HAP-1 (cell line): Measurements from ENCODE around the gene CFAP126.
A peak's percentile ranks its signal among the peaks of the same experiment; 100 is the strongest.
"Not testable (repeated sequence)": the region's sequence is repeated elsewhere in the genome, so short reads cannot be mapped to it uniquely, and the experiment has no call there.

Source experiments
- DNase-seq, 2 experiments: peaks; one replicate each; pipeline ENCODE4 v3.0.0-alpha.2; 2016 to 2020; ENCODE audit warnings: low spot score in 2 of 2
- H3K27me3 ChIP-seq: fragments of 250-450 bp; sonication (Bioruptor Pico); 2 replicates; pipeline ENCODE4 v1.5.1; 2020; ENCODE audit warnings: low read depth, mild to moderate bottlenecking, moderate library complexity
- H3K36me3 ChIP-seq: fragments of 250-450 bp; sonication (Bioruptor Pico); replicated peaks from 2 replicates; pipeline ENCODE4 v1.5.1; 2020; ENCODE audit warnings: mild to moderate bottlenecking
- H3K4me1 ChIP-seq: fragments of 250-450 bp; sonication (Bioruptor Pico); 2 replicates; pipeline ENCODE4 v1.5.1; 2020; ENCODE audit warnings: mild to moderate bottlenecking
- H3K4me3 ChIP-seq: fragments of 250-450 bp; sonication (Bioruptor Pico); 2 replicates; pipeline ENCODE4 v1.5.1; 2020; ENCODE audit warnings: mild to moderate bottlenecking, moderate library complexity
- H3K9me3 ChIP-seq: fragments of 250-450 bp; sonication (Bioruptor Pico); 2 replicates; pipeline ENCODE4 v1.5.1; 2020; ENCODE audit warnings: mild to moderate bottlenecking, moderate library complexity
- in situ Hi-C: fragments of 300-500 bp; cut with MboI; formaldehyde crosslinking; loops from 3 replicates; pipeline ENCODE4 v1.14.3; 2020; ENCODE audit warnings: low sequenced_read_pairs, inconsistent platforms, mixed read lengths

CFAP126 gene

GRCh38 chr1:161391611-161392010 is 23.9 kb upstream of the CFAP126 start:
- in situ Hi-C loops, result loop anchor here (5.0 kb wide), 2 partner anchors 46 to 351 kb away; no protein-coding TSS in a partner anchor
- no peaks in the 10 kb centered on the region for H3K36me3 ChIP-seq
- DNase-seq, result no peak
- no peaks in the 10 kb centered on the region for H3K9me3 ChIP-seq
- no peak overlapping the region for H3K4me3 ChIP-seq
- no peaks in the 10 kb centered on the region; the same call in 1 of the 2 replicates for H3K27me3 ChIP-seq
- H3K4me1 ChIP-seq, result peaks cover 13% of the 10 kb centered on the region

- not testable (repeated sequence) for H3K36me3 ChIP-seq, H3K4me3 ChIP-seq, H3K9me3 ChIP-seq, H3K27me3 ChIP-seq, DNase-seq
- in situ Hi-C loops, result loop anchor here (5.0 kb wide), 2 partner anchors 46 to 351 kb away; no protein-coding TSS in a partner anchor
- peaks cover 13% of the 10 kb centered on the region for H3K4me1 ChIP-seq
Observed at GRCh38 chr1:161391136-161391535, 23.5 kb upstream of the CFAP126 start.

GRCh38 chr1:161390559-161390858 is 22.8 kb upstream of the CFAP126 start:
- Histone ChIP-seq H3K36me3 (no peaks in the 10 kb centered on the region), H3K4me3 (peak overlapping the region; percentile 68), H3K27me3 (no peaks in the 10 kb centered on the region; the same call in 1 of the 2 replicates), H3K4me1 (peaks cover 13% of the 10 kb centered on the region), H3K9me3 (no peaks in the 10 kb centered on the region)
- DNase-seq, result peak in 1 of 2 experiments; percentile 15
- in situ Hi-C loops, result loop anchor here (5.0 kb wide), 2 partner anchors 47 to 352 kb away; no protein-coding TSS in a partner anchor

- H3K9me3 ChIP-seq, result no peaks in the 10 kb centered on the region
- H3K36me3 ChIP-seq, result no peaks in the 10 kb centered on the region
- no peaks in the 10 kb centered on the region; the same call in 1 of the 2 replicates for H3K27me3 ChIP-seq
- H3K4me1 ChIP-seq, result peaks cover 13% of the 10 kb centered on the region
- H3K4me3 ChIP-seq, result peak overlapping the region; percentile 68
- in situ Hi-C loops, result loop anchor here (5.0 kb wide), 2 partner anchors 47 to 352 kb away; no protein-coding TSS in a partner anchor
- peak; percentile 88 to 98 for DNase-seq
Observed at GRCh38 chr1:161389691-161390558, 22.2 kb upstream of the CFAP126 start.

GRCh38 chr1:161389158-161389557 is 21.5 kb upstream of the CFAP126 start:
- peaks cover 13% of the 10 kb centered on the region for H3K4me1 ChIP-seq
- H3K9me3 ChIP-seq, in situ Hi-C loops, H3K27me3 ChIP-seq, DNase-seq, H3K36me3 ChIP-seq: not testable (repeated sequence)
- H3K4me3 ChIP-seq, result peak overlapping the region; percentile 68

GRCh38 chr1:161388639-161389038 is 21.0 kb upstream of the CFAP126 start:
- no peaks in the 10 kb centered on the region for H3K9me3 ChIP-seq
- H3K4me3 ChIP-seq, result no peak overlapping the region
- no peak for DNase-seq
- H3K27me3 ChIP-seq, result no peaks in the 10 kb centered on the region; the same call in 1 of the 2 replicates
- in situ Hi-C loops, result no loop called here
- H3K4me1 ChIP-seq, result peaks cover 13% of the 10 kb centered on the region
- no peaks in the 10 kb centered on the region for H3K36me3 ChIP-seq

- H3K9me3 ChIP-seq, result no peaks in the 10 kb centered on the region
- peak in 1 of 2 experiments; percentile 83 for DNase-seq
- H3K27me3 ChIP-seq, result no peaks in the 10 kb centered on the region
- H3K4me3 ChIP-seq, result no peak overlapping the region
- H3K36me3 ChIP-seq, result no peaks in the 10 kb centered on the region
- H3K4me1 ChIP-seq, result no peaks in the 10 kb centered on the region
- in situ Hi-C loops, result loop anchor here (5.0 kb wide), 1 partner anchor 155 kb away; the partner anchor contains the start of gene TOMM40L
Observed at GRCh38 chr1:161382214-161383019, 14.7 kb upstream of the CFAP126 start.

GRCh38 chr1:161381707-161382106 is 14.0 kb upstream of the CFAP126 start:
- no peaks in the 10 kb centered on the region for H3K9me3 ChIP-seq
- H3K27me3 ChIP-seq, result no peaks in the 10 kb centered on the region

GRCh38 chr1:161379071-161379470 is 11.4 kb upstream of the CFAP126 start:
- no peak for DNase-seq
- Histone ChIP-seq H3K36me3 (no peaks in the 10 kb centered on the region), H3K9me3 (no peaks in the 10 kb centered on the region), H3K4me1 (peaks cover 6% of the 10 kb centered on the region), H3K27me3 (no peaks in the 10 kb centered on the region), H3K4me3 (no peak overlapping the region)
- in situ Hi-C loops, result no loop called here

More at GRCh38 chr1:161381707-161382106, 14.0 kb upstream of the CFAP126 start:
- Histone ChIP-seq H3K4me3 (no peak overlapping the region), H3K4me1 (peaks cover 3% of the 10 kb centered on the region), H3K36me3 (no peaks in the 10 kb centered on the region)
- in situ Hi-C loops, result loop anchor here (5.0 kb wide), 1 partner anchor 154 kb away; the partner anchor contains the start of gene TOMM40L
- no peak for DNase-seq

GRCh38 chr1:161378014-161378413 is 10.3 kb upstream of the CFAP126 start:
- Histone ChIP-seq H3K27me3 (no peaks in the 10 kb centered on the region), H3K4me1 (peaks cover 6% of the 10 kb centered on the region), H3K9me3 (no peaks in the 10 kb centered on the region), H3K4me3 (no peak overlapping the region), H3K36me3 (no peaks in the 10 kb centered on the region)
- in situ Hi-C loops, result no loop called here
- no peak for DNase-seq

GRCh38 chr1:161374373-161374772 is 6.7 kb upstream of the CFAP126 start:
- Histone ChIP-seq H3K36me3 (no peaks in the 10 kb centered on the region), H3K4me3 (no peak overlapping the region), H3K9me3 (no peaks in the 10 kb centered on the region), H3K27me3 (no peaks in the 10 kb centered on the region), H3K4me1 (peaks cover 6% of the 10 kb centered on the region)
- in situ Hi-C loops, result no loop called here
- DNase-seq, result peak in 1 of 2 experiments; percentile 19

GRCh38 chr1:161373442-161373841 is 5.8 kb upstream of the CFAP126 start:
- no peaks in the 10 kb centered on the region for H3K27me3 ChIP-seq
- no peak overlapping the region for H3K4me3 ChIP-seq
- in situ Hi-C loops, result no loop called here
- H3K4me1 ChIP-seq, result peaks cover 6% of the 10 kb centered on the region
- peaks cover 1% of the 10 kb centered on the region; the same call in 1 of the 2 replicates for H3K36me3 ChIP-seq
- H3K9me3 ChIP-seq, result no peaks in the 10 kb centered on the region
- DNase-seq, result no peak

GRCh38 chr1:161365207-161365606 is 2.5 kb downstream of the CFAP126 start:
- Histone ChIP-seq H3K9me3 (no peaks in the 10 kb centered on the region), H3K4me3 (no peak overlapping the region), H3K27me3 (no peaks in the 10 kb centered on the region), H3K4me1 (no peaks in the 10 kb centered on the region; the same call in 1 of the 2 replicates), H3K36me3 (peaks cover 30% of the 10 kb centered on the region)
- in situ Hi-C loops, result no loop called here
- no peak for DNase-seq
